HFF-Myc (cell line): Measurements from ENCODE around the gene ELOVL2.

Source experiments
- DNase-seq: peaks from one replicate; pipeline ENCODE4 v3.0.0-alpha.2; 2011; ENCODE audit warnings: low read depth; ENCODE audit errors: extremely low read depth
- H3K4me3 ChIP-seq: replicated peaks from 2 replicates; pipeline ENCODE4 v1.5.1; 2011; ENCODE audit warnings: low read depth, mild to moderate bottlenecking, control low read depth, low read length
- CTCF ChIP-seq: IDR thresholded peaks from 2 replicates; pipeline ENCODE4 v1.5.1; 2012; ENCODE audit warnings: mild to moderate bottlenecking, low read depth, low read length, control low read depth; ENCODE audit errors: missing control alignments

ELOVL2 gene

GRCh38 chr6:10962673-10963072, 81.4 kb downstream of the ELOVL2 start:
- no peak for TF ChIP-seq CTCF
- no peak overlapping the region for H3K4me3 ChIP-seq
- DNase-seq = peak; percentile 52

GRCh38 chr6:10961837-10962236, 82.3 kb downstream of the ELOVL2 start:
- TF ChIP-seq CTCF = no peak
- DNase-seq = no peak

GRCh38 chr6:10960171-10960570, 83.9 kb downstream of the ELOVL2 start:
- no peak for TF ChIP-seq CTCF
- no peak for DNase-seq
- no peak overlapping the region for H3K4me3 ChIP-seq

More at GRCh38 chr6:10961837-10962236, 82.3 kb downstream of the ELOVL2 start:
- no peak overlapping the region for H3K4me3 ChIP-seq

- H3K4me3 ChIP-seq = no peak overlapping the region
- DNase-seq = no peak
- no peak for TF ChIP-seq CTCF
Measured at GRCh38 chr6:10957414-10957886, 86.7 kb downstream of the ELOVL2 start.

GRCh38 chr6:10956776-10957175, 87.3 kb downstream of the ELOVL2 start:
- DNase-seq = no peak
- no peak for TF ChIP-seq CTCF
- H3K4me3 ChIP-seq = no peak overlapping the region

- peak; percentile 52 for DNase-seq
Measured at GRCh38 chr6:10954590-10955010, 89.5 kb downstream of the ELOVL2 start.

More at GRCh38 chr6:10954590-10955010, 89.5 kb downstream of the ELOVL2 start:
- no peak overlapping the region for H3K4me3 ChIP-seq
- TF ChIP-seq CTCF = peak; percentile 90
